SU-DHL-6 (cell line): Measurements from ENCODE around the gene CDIP1.
"Not testable (repeated sequence)": the region's sequence is repeated elsewhere in the genome, so short reads cannot be mapped to it uniquely, and the experiment has no call there.

ENCODE experiments used
- CTCF ChIP-seq: fragments of 200-600 bp; sonication (generic); IDR thresholded peaks from one replicate; pipeline ENCODE4 v1.5.1; 2017; ENCODE audit warnings: antibody characterized with exemption, mild to moderate bottlenecking, low read length, moderate library complexity; ENCODE audit not compliant: insufficient read depth, poor library complexity, severe bottlenecking
- EZH2phosphoT487 ChIP-seq: fragments of 200-600 bp; sonication (generic), shearing (Covaris generic); conservative IDR thresholded peaks from 2 replicates; pipeline ENCODE4 v1.6.1; 2018; ENCODE audit warnings: mild to moderate bottlenecking, antibody characterized with exemption, low read length, moderate library complexity, mixed read lengths

DNA sequence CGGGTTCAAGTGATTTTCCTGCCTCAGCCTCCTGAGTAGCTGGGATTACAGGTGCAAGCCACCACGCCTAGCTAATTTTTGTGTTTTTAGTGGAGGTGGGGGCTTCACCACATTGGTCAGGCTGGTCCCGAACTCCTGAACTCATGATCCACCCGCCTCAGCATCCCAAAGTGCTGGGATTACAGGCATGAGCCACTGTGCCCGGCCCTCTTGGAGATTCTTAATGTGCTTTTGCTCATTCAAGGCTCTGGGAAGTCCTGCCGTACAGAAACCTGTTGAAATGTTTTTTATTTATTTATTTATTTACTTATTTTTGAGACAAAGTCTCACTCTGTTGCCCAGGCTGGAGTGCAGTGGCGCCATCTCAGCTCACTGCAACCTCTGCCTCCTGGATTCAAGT, 35.4 kb upstream of the CDIP1 start:
- TF ChIP-seq CTCF, EZH2phosphoT487: not testable (repeated sequence)
